GM19240 (cell line): ENCODE measurements around the gene GLRA2.

Source experiments
- DNase-seq: peaks from one replicate; pipeline ENCODE4 v3.0.0; 2011; ENCODE audit warnings: low spot score; ENCODE audit not compliant: insufficient read length

GLRA2 gene

DNA sequence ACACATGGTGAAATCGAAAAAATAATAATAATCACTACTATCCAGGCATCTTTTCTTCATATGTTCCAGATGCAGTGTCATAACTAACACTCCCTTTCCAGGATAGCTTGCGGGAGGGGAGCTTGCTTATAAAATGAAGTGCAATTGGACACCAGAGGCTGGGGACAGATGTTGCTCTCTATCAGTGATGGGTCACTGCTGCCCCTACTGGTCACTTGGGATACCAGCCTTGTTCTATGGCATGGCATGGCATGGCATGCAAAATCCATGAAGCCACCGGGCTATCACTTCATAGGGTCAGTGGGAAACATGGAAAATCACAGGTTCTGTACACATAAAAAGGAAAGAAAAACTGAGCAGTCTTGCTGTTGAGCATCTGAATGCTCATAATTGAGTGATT lies 168.1 kb downstream of the GLRA2 start:
- DNase-seq: no peak

GRCh38 chrX:14698790-14699189 lies 169.5 kb downstream of the GLRA2 start:
- DNase-seq: no peak

- no peak for DNase-seq
Measured at GRCh38 chrX:14700982-14701381, 171.6 kb downstream of the GLRA2 start.

DNA sequence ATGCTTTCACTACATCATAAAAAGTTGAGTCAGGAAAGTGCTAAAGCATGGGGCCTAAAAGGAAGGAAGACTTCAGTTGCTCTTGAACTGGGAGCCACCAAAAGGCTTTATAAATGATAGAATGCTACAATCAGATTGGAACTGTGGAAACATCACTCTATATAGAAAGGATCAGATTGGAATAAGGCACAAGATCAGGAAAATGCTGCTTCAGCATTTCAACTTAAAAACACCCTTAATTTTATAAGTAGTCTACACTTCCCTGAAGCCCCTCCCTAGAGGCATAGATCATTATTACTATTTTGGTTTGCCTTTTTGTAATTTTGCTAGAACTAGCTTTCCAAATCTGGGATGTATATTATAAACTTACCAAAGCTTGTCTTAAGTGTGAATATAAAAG lies 172.8 kb downstream of the GLRA2 start:
- no peak for DNase-seq

DNA sequence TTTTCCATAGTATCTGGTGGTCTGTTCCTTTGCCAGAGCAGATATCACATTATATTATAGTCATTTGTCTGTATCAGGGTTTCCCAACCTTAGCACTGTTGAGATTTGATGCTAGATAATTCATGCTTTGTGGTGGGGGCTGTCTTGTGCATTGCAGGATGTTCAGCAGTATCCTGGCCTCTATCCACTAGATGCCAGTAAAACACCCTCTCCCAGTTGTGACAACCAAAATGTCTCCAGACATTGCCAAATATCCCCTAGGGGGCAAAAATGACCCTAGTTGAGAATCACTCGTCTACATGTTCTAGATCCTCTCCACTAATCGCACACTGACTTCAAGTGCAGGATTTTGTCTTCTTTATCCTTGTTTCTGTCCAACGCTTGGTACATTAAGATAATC lies 182.8 kb downstream of the GLRA2 start:
- no peak for DNase-seq

DNA sequence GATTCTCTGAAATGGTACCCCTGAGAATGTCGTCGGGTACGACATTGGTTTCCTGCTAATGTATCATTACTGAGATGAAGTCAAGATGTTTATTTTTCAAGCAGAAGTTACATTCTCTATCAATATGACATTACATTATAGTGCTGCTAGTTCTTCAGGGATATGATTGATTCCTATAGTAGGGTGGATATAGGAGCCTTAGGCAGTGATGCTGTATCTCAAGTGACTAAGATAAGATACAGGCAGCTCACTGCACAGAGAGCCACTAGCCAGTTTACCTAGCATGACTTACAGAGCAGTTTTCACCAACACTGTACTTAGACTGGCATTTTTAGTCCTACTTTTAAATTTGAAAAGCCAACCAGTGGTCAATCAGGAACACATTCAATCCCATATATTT lies 188.6 kb downstream of the GLRA2 start:
- no peak for DNase-seq

GRCh38 chrX:14718403-14718802 lies 189.1 kb downstream of the GLRA2 start:
- DNase-seq: no peak

DNA sequence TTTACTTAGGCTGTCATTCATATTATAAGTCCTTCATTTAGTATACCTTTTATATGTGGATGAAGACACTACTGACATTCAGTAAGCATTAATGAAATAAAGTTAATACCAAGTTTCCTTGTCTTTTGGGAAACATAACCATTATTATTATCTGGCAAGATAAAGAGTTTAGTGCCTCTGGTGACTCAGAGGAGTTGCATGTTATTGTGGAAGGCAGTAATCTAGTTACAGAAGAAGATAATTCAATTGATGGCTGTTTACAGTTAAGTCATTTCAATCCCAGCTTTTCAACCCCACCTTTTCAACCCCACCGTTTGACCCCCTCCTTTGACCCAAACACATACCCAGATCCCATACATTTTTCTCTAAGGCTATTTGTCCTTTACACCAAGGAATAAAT lies 199.7 kb downstream of the GLRA2 start:
- DNase-seq: no peak

DNA sequence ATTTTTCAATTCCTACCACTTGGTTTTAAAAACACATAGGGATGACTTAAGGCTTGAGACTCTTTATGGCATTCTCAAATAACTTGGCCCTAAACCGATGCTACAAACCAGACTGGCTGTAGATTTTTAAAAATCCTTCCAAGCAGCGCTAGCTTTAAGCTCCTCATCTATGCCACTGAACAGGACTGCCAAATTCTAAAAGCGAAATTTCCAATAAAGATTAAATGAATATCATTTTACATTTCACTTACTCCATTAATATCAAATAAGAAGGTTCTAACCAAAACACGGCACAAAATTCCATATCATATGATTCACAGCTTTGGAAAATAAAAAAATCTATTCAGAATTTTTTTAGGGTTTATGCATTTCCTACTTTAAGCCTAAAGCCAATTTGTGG lies 209.3 kb downstream of the GLRA2 start:
- DNase-seq: no peak

DNA sequence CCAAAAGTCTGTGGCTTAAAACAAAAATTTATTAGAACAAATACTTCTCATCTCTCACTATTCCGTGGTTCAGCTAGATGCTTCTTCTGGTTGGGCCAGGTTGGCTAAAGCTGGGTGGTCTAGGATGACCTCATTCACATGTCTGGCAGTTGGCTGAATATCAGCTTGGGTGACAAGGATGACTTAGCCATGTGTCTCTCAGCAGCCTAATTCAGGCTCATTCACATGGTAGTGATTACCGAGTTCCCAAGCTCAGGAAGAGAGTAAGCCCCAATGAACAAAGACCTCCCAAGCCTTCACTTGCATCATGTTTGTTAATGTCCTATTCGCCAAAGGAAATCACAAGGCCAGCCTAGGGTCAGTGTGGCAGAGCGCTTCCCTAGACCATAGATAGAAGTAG lies 224.1 kb downstream of the GLRA2 start:
- DNase-seq: no peak

GRCh38 chrX:14758029-14758491 lies 228.7 kb downstream of the GLRA2 start:
- no peak for DNase-seq

DNA sequence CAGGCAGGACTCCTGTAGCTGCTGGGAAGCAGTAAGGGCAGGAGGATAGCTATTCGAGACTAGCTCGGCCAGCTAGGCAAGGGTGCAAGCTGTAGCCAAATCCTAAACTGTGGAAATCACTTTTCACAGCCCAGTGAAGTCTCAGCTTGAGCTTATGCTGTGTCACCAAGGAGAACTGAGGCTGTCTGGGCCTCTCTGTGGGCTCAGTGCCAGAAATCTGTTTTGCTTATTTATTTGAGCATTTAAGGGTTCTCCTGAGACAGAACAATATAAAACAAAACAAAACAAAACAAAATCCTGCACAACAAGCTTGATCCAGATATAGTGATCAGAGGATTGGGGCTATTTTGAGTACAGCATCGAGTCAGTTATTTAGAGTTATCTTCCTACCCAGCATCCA lies 246.1 kb downstream of the GLRA2 start:
- no peak for DNase-seq

- no peak for DNase-seq
Measured at GRCh38 chrX:14776901-14777300, 247.6 kb downstream of the GLRA2 start.

- DNase-seq: no peak
Measured at GRCh38 chrX:14777525-14777924, 248.2 kb downstream of the GLRA2 start.

DNA sequence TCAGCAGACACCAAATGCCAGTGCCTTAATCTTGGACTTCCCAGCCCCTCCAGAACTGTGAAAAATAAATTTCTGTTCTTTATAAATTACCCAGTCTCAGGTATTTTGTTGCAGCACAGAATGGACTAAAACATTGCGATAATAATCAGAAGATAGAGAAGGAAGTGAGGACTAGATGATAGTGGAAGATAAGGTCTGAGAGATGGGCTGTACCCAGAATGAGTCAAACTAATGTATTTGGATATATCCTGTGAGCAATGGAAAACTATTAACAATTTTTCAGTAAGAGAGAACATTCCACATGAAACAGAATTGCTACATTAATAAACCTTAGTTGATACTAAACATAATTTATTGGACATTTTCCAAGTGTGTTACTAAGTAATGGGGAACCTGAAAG lies 250.2 kb downstream of the GLRA2 start:
- DNase-seq: no peak
